K562 (cell line): ENCODE measurements around the gene SLC3A2. TPM values are rescaled to one million over a fixed set of nuclear protein-coding genes. Genes with fewer than 3 reads are reported as not detected.
A peak's percentile ranks its signal among the peaks of the same experiment; 100 is the strongest.

Experiments used
- FOXP1 ChIP-seq: sonication (generic); formaldehyde crosslinking; IDR thresholded peaks from 2 replicates; pipeline ENCODE4 v1.8.0; 2022; ENCODE audit warnings: mild to moderate bottlenecking, missing genetic modification reagents
- GATAD2A ChIP-seq: fragments of 450-650 bp; IDR thresholded peaks from 2 replicates; pipeline ENCODE4 v1.6.1; 2017
- L3MBTL2 ChIP-seq: fragments of 450-650 bp; IDR thresholded peaks from 2 replicates; pipeline ENCODE4 v1.6.1; 2016; ENCODE audit warnings: mild to moderate bottlenecking, moderate library complexity
- LCOR ChIP-seq: sonication (generic); formaldehyde crosslinking; IDR thresholded peaks from 2 replicates; pipeline ENCODE4 v1.8.0; 2022; ENCODE audit warnings: mild to moderate bottlenecking, missing genetic modification reagents
- MCM2 ChIP-seq: fragments of 450-650 bp; IDR thresholded peaks from 2 replicates; pipeline ENCODE4 v1.6.1; 2017; ENCODE audit warnings: low read depth, mild to moderate bottlenecking
- OTX1 ChIP-seq: fragments of 450-650 bp; formaldehyde crosslinking; IDR thresholded peaks from 2 replicates; pipeline ENCODE4 v1.4.0; 2022; ENCODE audit warnings: mild to moderate bottlenecking
- SAFB ChIP-seq: fragments of 200-400 bp; formaldehyde crosslinking; IDR thresholded peaks from 2 replicates; pipeline ENCODE4 v1.6.1; 2017; ENCODE audit warnings: low read depth, low read length, borderline replicate concordance
- SREBF2 ChIP-seq: sonication (generic); formaldehyde crosslinking; IDR thresholded peaks from 2 replicates; pipeline ENCODE4 v1.4.0; 2020; ENCODE audit warnings: mild to moderate bottlenecking, missing genetic modification reagents
- STAT5A ChIP-seq: IDR thresholded peaks from 2 replicates; pipeline ENCODE4 v1.6.1; 2012; ENCODE audit warnings: low read length, inconsistent platforms, borderline replicate concordance
- U2AF2 ChIP-seq: fragments of 200-400 bp; formaldehyde crosslinking; optimal IDR thresholded peaks from 2 replicates; pipeline ENCODE3; 2017; ENCODE audit warnings: low read depth, mild to moderate bottlenecking, low read length
- polyA plus RNA-seq, 8 experiments: library from polyadenylated mRNA; depleted of rRNA in 4 of 8; stranded (reverse) in 5 of 8; unstranded in 3 of 8; fragments of >200 nt; fragmentation: Nextera tagmentation in 2 of 8; fragmentation: Illumina TruSeq in 1 of 8; extraction: Ambion mirVana in 2 of 8; extraction: Trizol in 1 of 8; gene quantifications; 2 replicates each; pipeline versions ENCODE4 v1.2.1 to v1.2.3, GENCODE V29; 2011 to 2014; ENCODE audit warnings: inconsistent platforms in 1 of 8, missing spikeins in 1 of 8
- total RNA-seq, 7 experiments: library from RNA; depleted of rRNA in 6 of 7; stranded (reverse); fragments of >200 nt in 6 of 7; fragmentation: Illumina TruSeq in 2 of 7; extraction: Trizol in 2 of 7; gene quantifications; 2 replicates each; pipeline versions ENCODE4 v1.2.1 to v1.2.3, GENCODE V29; 2011 to 2021; ENCODE audit warnings: low replicate concordance in 1 of 7
- TF ChIP-seq, protein P1 (sequence below), 2 experiments: fragments of 450-650 bp in 1 of 2; IDR thresholded peaks; 2 replicates each; pipeline ENCODE4 v1.6.1; 2011 to 2017; ENCODE audit warnings: low read depth in 2 of 2, antibody characterized with exemption in 1 of 2, borderline replicate concordance in 1 of 2, low read length in 1 of 2, mild to moderate bottlenecking in 1 of 2, mixed read lengths in 1 of 2; ENCODE audit not compliant: control insufficient read depth in 1 of 2
- TF ChIP-seq, protein P2 (sequence below): fragments of 250-450 bp; sonication (Bioruptor Pico); IDR thresholded peaks from 2 replicates; pipeline ENCODE4 v1.8.0; 2022; ENCODE audit warnings: moderate library complexity, mild to moderate bottlenecking, inconsistent platforms
- TF ChIP-seq, protein P3 (sequence below), 2 experiments: fragments of 450-650 bp in 1 of 2; sonication (generic) in 1 of 2; formaldehyde crosslinking in 1 of 2; IDR thresholded peaks in 1 of 2; conservative IDR thresholded peaks in 1 of 2; 2 replicates each; pipeline versions ENCODE4 v1.6.1 to v1.8.1; 2016 to 2023; ENCODE audit warnings: mild to moderate bottlenecking in 2 of 2, moderate library complexity in 2 of 2, inconsistent platforms in 1 of 2, missing genetic modification reagents in 1 of 2
- TF ChIP-seq, protein P4 (sequence below): fragments of 450-650 bp; IDR thresholded peaks from 2 replicates; pipeline ENCODE4 v1.6.1; 2018; ENCODE audit warnings: mild to moderate bottlenecking, low read depth; ENCODE audit not compliant: partially characterized antibody
- TF ChIP-seq, protein P5 (sequence below), 2 experiments: fragments of 150-350 bp in 1 of 2; IDR thresholded peaks; 2 replicates each; pipeline ENCODE4 v1.6.1; 2012 to 2016; ENCODE audit warnings: low read depth in 2 of 2, low read length in 2 of 2, mild to moderate bottlenecking in 1 of 2, moderate library complexity in 1 of 2

The SLC3A2 gene
- total and polyA plus RNA-seq, 9 of the 15 experiments (the other 6 are each of a cell fraction or from before 2014, with no cell fraction given): 20.0 to 296 (median 214) TPM

DNA sequence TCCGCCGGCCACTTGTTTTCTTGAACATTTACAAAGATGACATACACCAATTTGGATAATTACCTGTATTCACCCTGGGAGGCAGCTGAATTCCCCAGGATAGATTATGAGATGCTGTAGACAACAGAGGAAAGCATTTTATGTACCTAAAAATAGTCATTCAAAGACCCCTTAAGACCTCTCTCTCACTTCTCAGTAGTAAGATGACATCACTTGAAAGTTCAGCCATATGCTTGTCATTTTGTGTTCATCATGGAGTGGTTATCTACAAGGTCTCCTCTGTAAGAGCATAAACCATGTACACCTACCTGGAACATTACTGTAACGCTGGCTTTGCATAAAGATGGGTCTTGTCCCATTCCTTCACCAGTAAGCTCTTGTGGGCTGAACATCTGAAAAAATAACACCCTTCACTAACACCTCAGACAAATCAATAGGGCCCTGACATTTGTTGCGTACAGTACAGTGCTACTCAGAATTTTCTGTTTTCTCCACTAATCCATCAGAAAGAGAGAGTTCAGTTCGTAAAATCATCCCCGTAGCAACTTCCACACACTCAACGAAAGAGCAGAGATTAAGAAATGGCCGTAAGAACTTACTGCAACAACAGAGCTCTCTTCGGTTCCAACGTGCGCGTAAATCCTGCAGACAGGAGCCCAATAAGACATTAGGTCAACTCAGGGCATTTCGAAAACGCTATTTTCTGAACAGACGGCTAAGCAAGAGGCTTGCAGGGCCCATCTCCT is 25.7 kb upstream of the SLC3A2 start (continued):
- TF ChIP-seq, protein P1, sequence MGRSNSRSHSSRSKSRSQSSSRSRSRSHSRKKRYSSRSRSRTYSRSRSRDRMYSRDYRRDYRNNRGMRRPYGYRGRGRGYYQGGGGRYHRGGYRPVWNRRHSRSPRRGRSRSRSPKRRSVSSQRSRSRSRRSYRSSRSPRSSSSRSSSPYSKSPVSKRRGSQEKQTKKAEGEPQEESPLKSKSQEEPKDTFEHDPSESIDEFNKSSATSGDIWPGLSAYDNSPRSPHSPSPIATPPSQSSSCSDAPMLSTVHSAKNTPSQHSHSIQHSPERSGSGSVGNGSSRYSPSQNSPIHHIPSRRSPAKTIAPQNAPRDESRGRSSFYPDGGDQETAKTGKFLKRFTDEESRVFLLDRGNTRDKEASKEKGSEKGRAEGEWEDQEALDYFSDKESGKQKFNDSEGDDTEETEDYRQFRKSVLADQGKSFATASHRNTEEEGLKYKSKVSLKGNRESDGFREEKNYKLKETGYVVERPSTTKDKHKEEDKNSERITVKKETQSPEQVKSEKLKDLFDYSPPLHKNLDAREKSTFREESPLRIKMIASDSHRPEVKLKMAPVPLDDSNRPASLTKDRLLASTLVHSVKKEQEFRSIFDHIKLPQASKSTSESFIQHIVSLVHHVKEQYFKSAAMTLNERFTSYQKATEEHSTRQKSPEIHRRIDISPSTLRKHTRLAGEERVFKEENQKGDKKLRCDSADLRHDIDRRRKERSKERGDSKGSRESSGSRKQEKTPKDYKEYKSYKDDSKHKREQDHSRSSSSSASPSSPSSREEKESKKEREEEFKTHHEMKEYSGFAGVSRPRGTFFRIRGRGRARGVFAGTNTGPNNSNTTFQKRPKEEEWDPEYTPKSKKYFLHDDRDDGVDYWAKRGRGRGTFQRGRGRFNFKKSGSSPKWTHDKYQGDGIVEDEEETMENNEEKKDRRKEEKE (IDR thresholded peaks at IDR 0.05; ENCODE audit: borderline replicate concordance in 1 of 2, control insufficient read depth in 1 of 2, low read depth in 2 of 2, low read length in 1 of 2): 0 out of 4 replicates have a peak, but pooled peaks of 1 of the 2 experiments have one; percentile 6
- no peak for TF ChIP-seq SREBF2 (CRISPR knock-in tag)
- no peak for TF ChIP-seq GATAD2A
- no peak for TF ChIP-seq MCM2
- no peak for TF ChIP-seq OTX1 (CRISPR knock-in tag)
- TF ChIP-seq, protein P2, sequence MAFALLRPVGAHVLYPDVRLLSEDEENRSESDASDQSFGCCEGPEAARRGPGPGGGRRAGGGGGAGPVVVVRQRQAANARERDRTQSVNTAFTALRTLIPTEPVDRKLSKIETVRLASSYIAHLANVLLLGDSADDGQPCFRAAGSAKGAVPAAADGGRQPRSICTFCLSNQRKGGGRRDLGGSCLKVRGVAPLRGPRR (CRISPR knock-in tag): no peak
- TF ChIP-seq LCOR (CRISPR knock-in tag): 0 out of 2 replicates have a peak, but pooled peaks have one; percentile 20
- TF ChIP-seq, protein P3, sequence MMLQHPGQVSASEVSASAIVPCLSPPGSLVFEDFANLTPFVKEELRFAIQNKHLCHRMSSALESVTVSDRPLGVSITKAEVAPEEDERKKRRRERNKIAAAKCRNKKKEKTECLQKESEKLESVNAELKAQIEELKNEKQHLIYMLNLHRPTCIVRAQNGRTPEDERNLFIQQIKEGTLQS (IDR thresholded peaks at IDR 0.05): peak; percentile 60
- TF ChIP-seq, protein P3 (CRISPR knock-in tag; conservative IDR thresholded peaks at IDR 0.05): no peak; the same call in 1 of the 2 replicates
- TF ChIP-seq, protein P4, sequence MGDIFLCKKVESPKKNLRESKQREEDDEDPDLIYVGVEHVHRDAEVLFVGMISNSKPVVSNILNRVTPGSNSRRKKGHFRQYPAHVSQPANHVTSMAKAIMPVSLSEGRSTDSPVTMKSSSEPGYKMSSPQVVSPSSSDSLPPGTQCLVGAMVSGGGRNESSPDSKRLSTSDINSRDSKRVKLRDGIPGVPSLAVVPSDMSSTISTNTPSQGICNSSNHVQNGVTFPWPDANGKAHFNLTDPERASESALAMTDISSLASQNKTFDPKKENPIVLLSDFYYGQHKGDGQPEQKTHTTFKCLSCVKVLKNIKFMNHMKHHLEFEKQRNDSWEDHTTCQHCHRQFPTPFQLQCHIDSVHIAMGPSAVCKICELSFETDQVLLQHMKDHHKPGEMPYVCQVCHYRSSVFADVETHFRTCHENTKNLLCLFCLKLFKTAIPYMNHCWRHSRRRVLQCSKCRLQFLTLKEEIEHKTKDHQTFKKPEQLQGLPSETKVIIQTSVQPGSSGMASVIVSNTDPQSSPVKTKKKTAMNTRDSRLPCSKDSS: no peak
- no peak for TF ChIP-seq L3MBTL2
- no peak for TF ChIP-seq SAFB
- TF ChIP-seq STAT5A: peak; percentile 20; the same call in 1 of the 2 replicates
- TF ChIP-seq, protein P5, sequence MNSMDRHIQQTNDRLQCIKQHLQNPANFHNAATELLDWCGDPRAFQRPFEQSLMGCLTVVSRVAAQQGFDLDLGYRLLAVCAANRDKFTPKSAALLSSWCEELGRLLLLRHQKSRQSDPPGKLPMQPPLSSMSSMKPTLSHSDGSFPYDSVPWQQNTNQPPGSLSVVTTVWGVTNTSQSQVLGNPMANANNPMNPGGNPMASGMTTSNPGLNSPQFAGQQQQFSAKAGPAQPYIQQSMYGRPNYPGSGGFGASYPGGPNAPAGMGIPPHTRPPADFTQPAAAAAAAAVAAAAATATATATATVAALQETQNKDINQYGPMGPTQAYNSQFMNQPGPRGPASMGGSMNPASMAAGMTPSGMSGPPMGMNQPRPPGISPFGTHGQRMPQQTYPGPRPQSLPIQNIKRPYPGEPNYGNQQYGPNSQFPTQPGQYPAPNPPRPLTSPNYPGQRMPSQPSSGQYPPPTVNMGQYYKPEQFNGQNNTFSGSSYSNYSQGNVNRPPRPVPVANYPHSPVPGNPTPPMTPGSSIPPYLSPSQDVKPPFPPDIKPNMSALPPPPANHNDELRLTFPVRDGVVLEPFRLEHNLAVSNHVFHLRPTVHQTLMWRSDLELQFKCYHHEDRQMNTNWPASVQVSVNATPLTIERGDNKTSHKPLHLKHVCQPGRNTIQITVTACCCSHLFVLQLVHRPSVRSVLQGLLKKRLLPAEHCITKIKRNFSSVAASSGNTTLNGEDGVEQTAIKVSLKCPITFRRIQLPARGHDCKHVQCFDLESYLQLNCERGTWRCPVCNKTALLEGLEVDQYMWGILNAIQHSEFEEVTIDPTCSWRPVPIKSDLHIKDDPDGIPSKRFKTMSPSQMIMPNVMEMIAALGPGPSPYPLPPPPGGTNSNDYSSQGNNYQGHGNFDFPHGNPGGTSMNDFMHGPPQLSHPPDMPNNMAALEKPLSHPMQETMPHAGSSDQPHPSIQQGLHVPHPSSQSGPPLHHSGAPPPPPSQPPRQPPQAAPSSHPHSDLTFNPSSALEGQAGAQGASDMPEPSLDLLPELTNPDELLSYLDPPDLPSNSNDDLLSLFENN (IDR thresholded peaks at IDR 0.05; ENCODE audit: low read depth in 2 of 2, low read length in 2 of 2): no peak
- peak; percentile 6; the same call in 1 of the 2 replicates for TF ChIP-seq FOXP1 (CRISPR knock-in tag)
- no peak for TF ChIP-seq U2AF2
